GM21528 (cell line): ENCODE measurements around the gene ATP5MC2.

ENCODE experiments used
- ATAC-seq: cut with Tn5 transposase; IDR thresholded peaks from one replicate; pipeline ENCODE4 v1.9.1; 2021; ENCODE audit warnings: mild to moderate bottlenecking, moderate library complexity; ENCODE audit not compliant: unreplicated experiment, low FRiP score

ATP5MC2 gene

GRCh38 chr12:53616950-53617349 is 58.9 kb downstream of the ATP5MC2 start:
- no peak for ATAC-seq
